Cardiac muscle cell (in vitro differentiated cells and primary cell): ENCODE data around the gene SIDT1. TPM values are rescaled to one million over a fixed set of nuclear protein-coding genes. Genes with fewer than 3 reads are reported as not detected.

Experiments used
- DNase-seq, 2 donors: peaks; one replicate each; pipeline versions ENCODE4 v3.0.0 to v3.0.0-alpha.2; 2010 to 2017; ENCODE audit warnings: low read depth in 1 of 2, low spot score in 1 of 2
- H3K27ac ChIP-seq: fragments of 200-600 bp; sonication (generic); 2 replicates; pipeline ENCODE4 v1.5.1; 2016
- H3K27me3 ChIP-seq: fragments of 200-600 bp; sonication (generic); 2 replicates; pipeline ENCODE4 v1.6.0; 2016; ENCODE audit warnings: control low read depth
- H3K36me3 ChIP-seq: fragments of 200-600 bp; sonication (generic); 2 replicates; pipeline ENCODE4 v1.5.1; 2016; ENCODE audit warnings: control low read depth
- H3K4me1 ChIP-seq: fragments of 200-600 bp; sonication (generic); 2 replicates; pipeline ENCODE4 v1.8.1; 2017; ENCODE audit warnings: low read depth, mild to moderate bottlenecking, mixed run types
- H3K4me3 ChIP-seq: fragments of 200-600 bp; sonication (generic); 2 replicates; pipeline ENCODE4 v1.5.1; 2016; ENCODE audit warnings: mild to moderate bottlenecking
- H3K9me3 ChIP-seq: fragments of 200-600 bp; sonication (generic); 2 replicates; pipeline ENCODE4 v1.5.1; 2017; ENCODE audit warnings: low read depth, mild to moderate bottlenecking, control low read depth
- polyA plus RNA-seq: library from polyadenylated mRNA; unstranded; fragments of >200 nt; fragmentation: Nextera tagmentation; extraction: Ambion mirVana; gene quantifications from 2 replicates; pipeline ENCODE4 v1.2.1, GENCODE V29; 2016
- total RNA-seq: library from RNA; depleted of rRNA; stranded (reverse); fragments of >200 nt; gene quantifications from 2 replicates; pipeline ENCODE4 v1.2.3, GENCODE V29; 2016
- TF ChIP-seq, protein P1 (sequence below): IDR thresholded peaks from 2 replicates; pipeline ENCODE4 v1.5.1; 2012; ENCODE audit warnings: low read depth, mild to moderate bottlenecking, low read length

Gene SIDT1
- total and polyA plus RNA-seq, 2 experiments from 2014 or later: 0.32 TPM; not detected in 1

- Histone ChIP-seq H3K27me3 (no peaks in the 10 kb centered on the region), H3K27ac (no peak overlapping the region), H3K9me3 (no peaks in the 10 kb centered on the region), H3K4me3 (no peak overlapping the region), H3K4me1 (no peaks in the 10 kb centered on the region), H3K36me3 (no peaks in the 10 kb centered on the region)
- TF ChIP-seq, protein P1, sequence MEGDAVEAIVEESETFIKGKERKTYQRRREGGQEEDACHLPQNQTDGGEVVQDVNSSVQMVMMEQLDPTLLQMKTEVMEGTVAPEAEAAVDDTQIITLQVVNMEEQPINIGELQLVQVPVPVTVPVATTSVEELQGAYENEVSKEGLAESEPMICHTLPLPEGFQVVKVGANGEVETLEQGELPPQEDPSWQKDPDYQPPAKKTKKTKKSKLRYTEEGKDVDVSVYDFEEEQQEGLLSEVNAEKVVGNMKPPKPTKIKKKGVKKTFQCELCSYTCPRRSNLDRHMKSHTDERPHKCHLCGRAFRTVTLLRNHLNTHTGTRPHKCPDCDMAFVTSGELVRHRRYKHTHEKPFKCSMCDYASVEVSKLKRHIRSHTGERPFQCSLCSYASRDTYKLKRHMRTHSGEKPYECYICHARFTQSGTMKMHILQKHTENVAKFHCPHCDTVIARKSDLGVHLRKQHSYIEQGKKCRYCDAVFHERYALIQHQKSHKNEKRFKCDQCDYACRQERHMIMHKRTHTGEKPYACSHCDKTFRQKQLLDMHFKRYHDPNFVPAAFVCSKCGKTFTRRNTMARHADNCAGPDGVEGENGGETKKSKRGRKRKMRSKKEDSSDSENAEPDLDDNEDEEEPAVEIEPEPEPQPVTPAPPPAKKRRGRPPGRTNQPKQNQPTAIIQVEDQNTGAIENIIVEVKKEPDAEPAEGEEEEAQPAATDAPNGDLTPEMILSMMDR: no peak
- no peak for DNase-seq
These were observed 111.2 kb downstream of the SIDT1 start for GRCh38 chr3:113643583-113643982.

DNA sequence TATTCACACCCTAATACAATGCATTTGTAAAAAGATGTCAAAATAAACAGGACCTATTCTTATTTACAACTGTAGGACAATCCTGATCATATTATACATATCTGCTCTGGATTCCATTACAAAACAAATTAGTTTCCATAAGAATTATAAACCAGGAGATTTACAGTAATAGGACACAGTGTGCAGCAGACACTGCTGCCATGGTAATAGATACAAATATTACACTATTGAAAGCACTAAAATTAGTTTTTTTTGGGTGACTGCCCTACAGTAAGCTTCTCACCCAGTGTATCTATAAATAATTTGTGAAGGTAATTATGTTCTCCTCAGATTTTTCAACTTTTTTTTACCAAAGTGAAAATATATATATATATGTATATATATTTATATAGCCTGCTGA lies 116.2 kb downstream of the SIDT1 start:
- H3K27me3 ChIP-seq: no peaks in the 10 kb centered on the region
- H3K4me1 ChIP-seq: no peaks in the 10 kb centered on the region
- DNase-seq: no peak
- no peak overlapping the region for H3K27ac ChIP-seq
- no peaks in the 10 kb centered on the region for H3K36me3 ChIP-seq
- TF ChIP-seq, protein P1: no peak
- H3K9me3 ChIP-seq: no peaks in the 10 kb centered on the region
- H3K4me3 ChIP-seq: no peak overlapping the region

DNA sequence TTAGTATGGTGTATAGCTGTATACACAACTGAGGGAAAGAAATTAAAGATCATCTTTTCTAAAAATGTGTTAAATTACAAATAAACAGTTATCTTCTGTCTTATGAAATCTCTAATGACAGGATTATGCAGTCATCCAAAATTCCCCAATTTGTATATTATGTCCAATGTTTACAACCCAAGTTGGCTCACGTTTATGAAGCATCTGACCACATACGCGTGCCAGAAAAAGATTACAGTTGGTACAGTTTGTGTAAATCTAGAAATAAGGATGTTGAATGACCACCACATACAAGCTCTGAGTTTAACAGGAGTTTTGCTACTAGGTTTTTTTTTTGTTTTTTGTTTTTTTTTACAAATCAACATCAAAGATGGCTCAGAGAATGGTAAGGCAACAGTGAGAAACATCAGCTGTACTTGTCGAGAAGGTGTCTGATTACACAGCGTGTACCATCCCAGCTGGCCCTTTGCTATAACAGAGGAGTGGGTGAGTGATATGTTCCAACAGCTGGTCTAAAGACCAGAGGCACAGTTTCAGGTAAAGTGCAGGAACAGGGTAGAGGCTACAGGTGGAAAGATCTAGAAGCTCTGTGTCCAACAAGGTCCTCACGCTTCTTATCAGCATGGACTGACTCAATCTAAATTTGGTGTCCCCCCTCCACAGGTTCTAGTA lies 117.0 kb downstream of the SIDT1 start:
- Histone ChIP-seq H3K4me1 (no peaks in the 10 kb centered on the region), H3K27me3 (no peaks in the 10 kb centered on the region), H3K4me3 (no peak overlapping the region), H3K9me3 (no peaks in the 10 kb centered on the region), H3K27ac (no peak overlapping the region), H3K36me3 (no peaks in the 10 kb centered on the region)
- TF ChIP-seq, protein P1: no peak
- DNase-seq: no peak

DNA sequence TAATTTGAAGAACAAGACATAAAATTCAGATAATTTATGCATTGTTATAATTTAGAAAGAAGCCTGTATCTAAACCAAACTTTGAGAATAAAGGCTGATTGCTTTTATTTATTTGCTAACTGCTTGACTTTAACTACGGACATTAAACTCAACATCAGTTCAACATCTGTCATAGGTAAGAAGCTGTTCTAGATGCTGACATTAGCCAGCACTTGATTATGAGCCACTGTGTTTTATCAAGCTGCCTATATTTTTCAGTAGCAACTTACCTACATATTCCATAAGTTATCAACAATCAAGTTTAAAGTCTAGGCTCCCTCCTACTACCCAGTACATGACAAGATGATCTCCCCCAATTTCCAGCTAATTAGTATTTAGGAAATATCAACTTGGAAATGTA lies 122.0 kb downstream of the SIDT1 start:
- Histone ChIP-seq H3K27ac (no peak overlapping the region), H3K36me3 (peaks cover 3% of the 10 kb centered on the region), H3K4me1 (peaks cover 2% of the 10 kb centered on the region), H3K4me3 (no peak overlapping the region), H3K27me3 (no peaks in the 10 kb centered on the region), H3K9me3 (no peaks in the 10 kb centered on the region)
- TF ChIP-seq, protein P1: no peak
- DNase-seq: no peak

- Histone ChIP-seq H3K27me3 (no peaks in the 10 kb centered on the region), H3K9me3 (no peaks in the 10 kb centered on the region), H3K36me3 (peaks cover 7% of the 10 kb centered on the region), H3K27ac (peak overlapping the region; percentile 5), H3K4me1 (peaks cover 2% of the 10 kb centered on the region), H3K4me3 (no peak overlapping the region)
- DNase-seq: no peak
- TF ChIP-seq, protein P1: no peak
These were observed 122.5 kb downstream of the SIDT1 start for GRCh38 chr3:113654851-113655250.

DNA sequence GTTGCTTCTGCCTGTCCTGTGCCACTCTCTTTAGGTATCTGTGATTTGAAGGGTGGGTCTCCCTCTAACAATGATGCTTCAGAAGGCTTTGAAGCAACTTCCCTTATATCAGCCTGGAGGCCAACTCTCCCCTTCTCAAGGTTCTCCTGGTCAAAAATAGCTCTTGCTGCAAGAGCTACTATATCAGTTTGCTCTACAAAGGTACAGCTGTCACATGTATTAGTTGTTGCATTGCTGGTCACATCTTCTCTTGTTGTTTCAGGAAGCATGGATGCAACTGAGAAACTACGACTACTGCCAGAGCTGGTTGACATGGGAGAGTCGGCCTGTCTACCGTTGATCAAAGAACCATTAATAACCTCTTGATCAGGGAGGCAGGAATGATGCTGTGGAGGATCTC lies 125.8 kb downstream of the SIDT1 start:
- DNase-seq: no peak
- Histone ChIP-seq H3K36me3 (peaks cover 8% of the 10 kb centered on the region), H3K4me1 (peaks cover 2% of the 10 kb centered on the region), H3K27ac (no peak overlapping the region), H3K9me3 (no peaks in the 10 kb centered on the region), H3K27me3 (no peaks in the 10 kb centered on the region), H3K4me3 (no peak overlapping the region)
- TF ChIP-seq, protein P1: no peak
